CD14-positive monocyte (primary cell): ENCODE data around the gene PDK2. TPM values are rescaled to one million over a fixed set of nuclear protein-coding genes. Genes with fewer than 3 reads are reported as not detected.

Source experiments
- DNase-seq, 3 donors: peaks; one replicate each; pipeline ENCODE4 v3.0.0-alpha.2; 2011 to 2022
- H2AFZ ChIP-seq: 2 replicates; pipeline ENCODE4 v1.6.0; 2012; ENCODE audit warnings: mild to moderate bottlenecking, low read depth, low read length, inconsistent platforms; ENCODE audit not compliant: insufficient read depth, poor library complexity, severe bottlenecking
- H3K27ac ChIP-seq, 2 donors: 1 replicate in 1 of 2; 2 replicates in 1 of 2; pipeline ENCODE4 v1.5.1; 2012 to 2013; ENCODE audit warnings: low read length in 2 of 2, control low read depth in 1 of 2, inconsistent platforms in 1 of 2, low read depth in 1 of 2, mild to moderate bottlenecking in 1 of 2
- H3K27me3 ChIP-seq, 2 donors: one replicate each; pipeline versions ENCODE4 v1.6.0 to v1.6.1; 2011 to 2013; ENCODE audit warnings: low read length in 2 of 2; ENCODE audit not compliant: control insufficient read depth in 2 of 2, insufficient read depth in 2 of 2
- H3K36me3 ChIP-seq, 2 donors: replicated peaks in 1 of 2; 1 replicate in 1 of 2; 2 replicates in 1 of 2; pipeline versions ENCODE4 v1.5.1 to v1.6.1; 2012 to 2013; ENCODE audit warnings: low read length in 2 of 2, control low read depth in 1 of 2, inconsistent platforms in 1 of 2, mild to moderate bottlenecking in 1 of 2; ENCODE audit not compliant: insufficient read depth in 2 of 2, control insufficient read depth in 1 of 2
- H3K4me1 ChIP-seq, 2 donors: 1 replicate in 1 of 2; 2 replicates in 1 of 2; pipeline versions ENCODE4 v1.5.1 to v1.6.1; 2012 to 2013; ENCODE audit warnings: low read length in 2 of 2, control low read depth in 1 of 2, inconsistent platforms in 1 of 2, mild to moderate bottlenecking in 1 of 2, moderate library complexity in 1 of 2; ENCODE audit not compliant: insufficient read depth in 2 of 2, control insufficient read depth in 1 of 2
- H3K4me2 ChIP-seq: replicated peaks from 2 replicates; pipeline ENCODE3; 2012; ENCODE audit warnings: low read length, moderate library complexity, mild to moderate bottlenecking; ENCODE audit not compliant: poor library complexity, severe bottlenecking; ENCODE audit errors: extremely low read depth
- H3K4me3 ChIP-seq, 3 experiments: fragments of 200-600 bp in 1 of 3; sonication (generic) in 1 of 3; replicated peaks in 1 of 3; 1 replicate in 2 of 3; 2 replicates in 1 of 3; pipeline ENCODE4 v1.5.1; 2011 to 2013; ENCODE audit warnings: low read length in 3 of 3, mild to moderate bottlenecking in 3 of 3, control low read depth in 2 of 3, low read depth in 2 of 3, inconsistent platforms in 1 of 3, moderate library complexity in 1 of 3
- H3K79me2 ChIP-seq: 2 replicates; pipeline ENCODE4 v1.6.0; 2012; ENCODE audit warnings: mild to moderate bottlenecking, control low read depth, inconsistent platforms, low read length, moderate library complexity; ENCODE audit not compliant: insufficient read depth
- H3K9ac ChIP-seq: 2 replicates; pipeline ENCODE4 v1.6.0; 2017; ENCODE audit warnings: low read length, mild to moderate bottlenecking; ENCODE audit not compliant: insufficient read depth, poor library complexity, severe bottlenecking
- H3K9me3 ChIP-seq, 2 donors: replicated peaks in 1 of 2; 1 replicate in 1 of 2; 2 replicates in 1 of 2; pipeline versions ENCODE4 v1.5.1 to v1.6.1; 2012 to 2013; ENCODE audit warnings: low read length in 2 of 2, control low read depth in 1 of 2; ENCODE audit not compliant: control insufficient read depth in 1 of 2, insufficient read depth in 1 of 2
- H4K20me1 ChIP-seq: 2 replicates; pipeline ENCODE4 v1.6.0; 2012; ENCODE audit warnings: mild to moderate bottlenecking, low read length, control low read depth, moderate library complexity; ENCODE audit not compliant: insufficient read depth
- H3K27ac Mint-ChIP-seq, 7 donors: one replicate each; pipeline ENCODE4 v1.8.0; 2020; ENCODE audit warnings: mild to moderate bottlenecking in 7 of 7, mixed read lengths in 7 of 7, moderate library complexity in 6 of 7, inconsistent platforms in 2 of 7
- H3K27me3 Mint-ChIP-seq, 3 donors: one replicate each; pipeline ENCODE4 v1.8.0; 2021 to 2022; ENCODE audit warnings: low read depth in 3 of 3, mild to moderate bottlenecking in 3 of 3, mixed read lengths in 3 of 3, moderate library complexity in 3 of 3, inconsistent platforms in 1 of 3
- H3K36me3 Mint-ChIP-seq, 2 donors: one replicate each; pipeline ENCODE4 v1.8.0; 2020; ENCODE audit warnings: mixed read lengths in 2 of 2, inconsistent platforms in 1 of 2, mild to moderate bottlenecking in 1 of 2
- H3K4me1 Mint-ChIP-seq: one replicate; pipeline ENCODE4 v1.8.0; 2020; ENCODE audit warnings: mild to moderate bottlenecking, mixed read lengths
- H3K4me3 Mint-ChIP-seq, 2 donors: one replicate each; pipeline ENCODE4 v1.8.0; 2020; ENCODE audit warnings: mild to moderate bottlenecking in 2 of 2, mixed read lengths in 2 of 2, moderate library complexity in 1 of 2
- H3K9me3 Mint-ChIP-seq, 7 donors: one replicate each; pipeline ENCODE4 v1.8.0; 2020 to 2022; ENCODE audit warnings: mixed read lengths in 7 of 7, mild to moderate bottlenecking in 6 of 7, moderate library complexity in 6 of 7, inconsistent platforms in 2 of 7
- WGBS: methylation state at CpG from one replicate; pipeline ENCODE4 v1.1.5; 2013; ENCODE audit warnings: missing lambda C conversion rate; ENCODE audit not compliant: insufficient coverage; 5-methylcytosine and 5-hydroxymethylcytosine counted together
- intact Hi-C, 2 donors: fragments of 100-400 bp; cut with micrococcal nuclease; formaldehyde crosslinking; loops; one replicate each; pipeline versions ENCODE4 v1.15.0 to v1.15.1; 2023
- polyA plus RNA-seq, 3 donors: library from polyadenylated mRNA; depleted of rRNA in 1 of 3; unstranded in 2 of 3; stranded (reverse) in 1 of 3; fragments of 300-500 nt in 2 of 3; fragments of >200 nt in 1 of 3; fragmentation: Illumina TruSeq in 2 of 3; gene quantifications; 1 replicate in 2 of 3; 2 replicates in 1 of 3; pipeline ENCODE4 v1.2.3, GENCODE V29; 2012 to 2021
- TF ChIP-seq, protein P1 (sequence below): fragments of 200-600 bp; IDR thresholded peaks from one replicate; pipeline ENCODE4 v1.8.0; 2022; ENCODE audit warnings: antibody characterized with exemption, mild to moderate bottlenecking

The PDK2 gene
- polyA plus RNA-seq, 3 donors = 15.9 to 43.0 (median 23.4) TPM

DNA sequence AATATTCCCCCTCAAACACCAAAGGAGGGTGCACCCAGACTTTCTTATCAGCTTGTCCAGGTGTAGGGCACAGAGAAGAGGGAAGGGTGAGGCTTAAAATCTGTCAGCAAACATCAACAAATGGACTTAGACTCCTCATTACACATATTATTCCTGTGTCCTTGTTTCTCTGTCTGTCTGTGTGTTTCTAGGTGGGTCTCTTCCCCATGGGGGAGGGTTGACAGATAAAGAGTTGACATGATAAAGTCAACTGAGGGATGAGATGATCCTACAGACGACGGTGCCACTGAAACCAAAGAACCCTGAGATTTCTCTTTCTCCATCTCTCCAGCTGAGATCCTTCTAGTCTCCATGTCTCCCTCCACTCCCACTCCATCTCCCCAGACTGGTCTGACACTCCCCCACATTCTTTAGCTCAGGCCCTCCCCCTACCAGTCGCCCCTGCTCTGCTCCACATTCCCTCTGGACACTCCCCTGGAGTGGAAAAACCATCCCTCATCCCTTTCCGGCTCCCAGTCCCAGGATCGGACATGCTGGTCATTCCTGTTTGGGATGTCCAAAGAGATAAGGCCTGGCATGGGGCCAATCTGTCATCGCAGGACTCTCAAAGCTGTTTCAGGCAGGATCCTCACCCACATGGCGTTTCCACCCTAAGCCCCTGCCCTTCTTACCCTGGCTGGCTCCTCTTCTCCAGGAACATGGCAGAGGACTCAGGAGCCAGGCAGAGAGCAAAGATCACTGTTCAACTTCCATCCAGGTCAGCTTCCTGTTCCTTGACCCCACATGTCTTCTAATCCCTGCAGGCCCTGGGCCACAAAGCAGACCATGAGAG, 42.1 kb upstream of the PDK2 start:
- H3K4me2 ChIP-seq = no peak overlapping the region
- H3K79me2 ChIP-seq = no peaks in the 10 kb centered on the region
- H3K4me3 ChIP-seq = no peak overlapping the region
- no peak for DNase-seq
- Mint-ChIP-seq H3K4me3 (peak overlapping the region in 1 of 2 donors; percentile 13), H3K27ac (no peak overlapping the region), H3K36me3 (peaks cover 0 to 6% of the 10 kb centered on the region in 2 donors), H3K27me3 (peaks cover 52 to 67% (median 56%) of the 10 kb centered on the region in 3 donors), H3K4me1 (peaks cover 21% of the 10 kb centered on the region), H3K9me3 (peaks cover 0 to 18% (median 5%) of the 10 kb centered on the region in 7 donors)
- H3K4me1 ChIP-seq = peaks cover 14 to 22% of the 10 kb centered on the region in 2 donors
- peaks cover 32 to 45% of the 10 kb centered on the region in 2 donors for H3K27me3 ChIP-seq
- no peaks in the 10 kb centered on the region for H4K20me1 ChIP-seq
- TF ChIP-seq, protein P1, sequence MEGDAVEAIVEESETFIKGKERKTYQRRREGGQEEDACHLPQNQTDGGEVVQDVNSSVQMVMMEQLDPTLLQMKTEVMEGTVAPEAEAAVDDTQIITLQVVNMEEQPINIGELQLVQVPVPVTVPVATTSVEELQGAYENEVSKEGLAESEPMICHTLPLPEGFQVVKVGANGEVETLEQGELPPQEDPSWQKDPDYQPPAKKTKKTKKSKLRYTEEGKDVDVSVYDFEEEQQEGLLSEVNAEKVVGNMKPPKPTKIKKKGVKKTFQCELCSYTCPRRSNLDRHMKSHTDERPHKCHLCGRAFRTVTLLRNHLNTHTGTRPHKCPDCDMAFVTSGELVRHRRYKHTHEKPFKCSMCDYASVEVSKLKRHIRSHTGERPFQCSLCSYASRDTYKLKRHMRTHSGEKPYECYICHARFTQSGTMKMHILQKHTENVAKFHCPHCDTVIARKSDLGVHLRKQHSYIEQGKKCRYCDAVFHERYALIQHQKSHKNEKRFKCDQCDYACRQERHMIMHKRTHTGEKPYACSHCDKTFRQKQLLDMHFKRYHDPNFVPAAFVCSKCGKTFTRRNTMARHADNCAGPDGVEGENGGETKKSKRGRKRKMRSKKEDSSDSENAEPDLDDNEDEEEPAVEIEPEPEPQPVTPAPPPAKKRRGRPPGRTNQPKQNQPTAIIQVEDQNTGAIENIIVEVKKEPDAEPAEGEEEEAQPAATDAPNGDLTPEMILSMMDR = no peak
- no peaks in the 10 kb centered on the region for H3K36me3 ChIP-seq
- no peak overlapping the region for H2AFZ ChIP-seq
- peaks cover 0 to 6% of the 10 kb centered on the region in 2 donors for H3K9me3 ChIP-seq
- WGBS = 89% methylated on average over 5 of the region's 7 CpGs
- H3K9ac ChIP-seq = no peak overlapping the region
- intact Hi-C loops = no loop called here
- no peak overlapping the region for H3K27ac ChIP-seq

DNA sequence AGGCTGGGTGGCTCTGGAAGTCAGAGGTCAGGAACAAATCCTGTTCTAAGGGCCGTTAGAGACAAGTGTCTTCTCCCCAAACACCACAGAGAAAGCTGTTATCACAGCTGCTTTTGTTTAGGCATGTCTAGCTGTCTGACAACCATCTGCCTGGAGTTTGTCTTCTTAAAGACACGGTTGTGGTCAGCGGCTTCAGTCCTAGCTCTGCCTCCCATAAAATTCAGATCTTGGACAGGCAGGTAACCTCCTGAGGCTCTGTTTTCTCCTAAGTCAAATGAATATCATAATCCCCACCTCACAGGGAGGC, 41.5 kb upstream of the PDK2 start:
- Mint-ChIP-seq H3K9me3 (peaks cover 0 to 18% (median 5%) of the 10 kb centered on the region in 7 donors), H3K27ac (no peak overlapping the region), H3K27me3 (peaks cover 57 to 73% (median 62%) of the 10 kb centered on the region in 3 donors), H3K36me3 (peaks cover 0 to 6% of the 10 kb centered on the region in 2 donors), H3K4me3 (no peak overlapping the region), H3K4me1 (peaks cover 21% of the 10 kb centered on the region)
- TF ChIP-seq, protein P1 = no peak
- Histone ChIP-seq H3K27ac (no peak overlapping the region), H3K4me2 (no peak overlapping the region), H3K4me1 (peaks cover 14 to 22% of the 10 kb centered on the region in 2 donors), H3K36me3 (no peaks in the 10 kb centered on the region), H3K27me3 (peaks cover 34 to 51% of the 10 kb centered on the region in 2 donors), H3K9me3 (peaks cover 0 to 6% of the 10 kb centered on the region in 2 donors), H4K20me1 (no peaks in the 10 kb centered on the region), H2AFZ (no peak overlapping the region), H3K4me3 (no peak overlapping the region), H3K9ac (no peak overlapping the region), H3K79me2 (no peaks in the 10 kb centered on the region)
- intact Hi-C loops = no loop called here
- WGBS = 74% methylated on average over 3 of the region's 3 CpGs
- no peak for DNase-seq
